Testis (tissue), 3 donors: ENCODE results near the gene TYW1. TPM values are rescaled to one million over a fixed set of nuclear protein-coding genes. Genes with fewer than 3 reads are reported as not detected.
A peak's percentile ranks its signal among the peaks of the same experiment; 100 is the strongest.
"Not testable (repeated sequence)": the region's sequence is repeated elsewhere in the genome, so short reads cannot be mapped to it uniquely, and the experiment has no call there.

Experiments
- DNase-seq: peaks from one replicate; pipeline ENCODE4 v3.0.0-alpha.2; 2019
- H3K27ac ChIP-seq, 2 donors: fragments of 200-600 bp; sonication (generic); one replicate each; pipeline ENCODE4 v1.5.1; 2019
- H3K27me3 ChIP-seq: fragments of 200-600 bp; sonication (generic); one replicate; pipeline ENCODE4 v1.5.1; 2019
- H3K36me3 ChIP-seq: fragments of 200-600 bp; sonication (generic); one replicate; pipeline ENCODE4 v1.5.1; 2017; ENCODE audit warnings: low read depth; ENCODE audit errors: missing control alignments
- H3K4me1 ChIP-seq: fragments of 200-600 bp; sonication (generic); one replicate; pipeline ENCODE4 v1.5.1; 2019
- H3K4me3 ChIP-seq, 2 donors: fragments of 200-600 bp; sonication (generic); one replicate each; pipeline ENCODE4 v1.5.1; 2017 to 2019
- H3K9me3 ChIP-seq: fragments of 200-600 bp; sonication (generic); one replicate; pipeline ENCODE4 v1.5.1; 2017
- POLR2A ChIP-seq: fragments of 450-650 bp; IDR thresholded peaks from one replicate; pipeline ENCODE4 v1.6.1; 2017; ENCODE audit warnings: antibody characterized with exemption, mild to moderate bottlenecking, moderate library complexity
- WGBS, 2 donors: methylation state at CpG; one replicate each; pipeline ENCODE4 v1.1.5; 2018; 5-methylcytosine and 5-hydroxymethylcytosine counted together
- intact Hi-C: fragments of 100-400 bp; cut with DNase I; formaldehyde crosslinking; loops from one replicate; pipeline ENCODE4 v1.15.1; 2023; ENCODE audit warnings: low total_unique reads
- polyA plus RNA-seq: library from polyadenylated mRNA; stranded (reverse); fragments of 350-450 nt; fragmentation: Illumina TruSeq; extraction: RNeasy Lipid Tissue Mini Kit (QIAGEN cat#74804); gene quantifications from one replicate; pipeline ENCODE4 v1.2.3, GENCODE V29; 2014; ENCODE audit warnings: low read depth, low replicate concordance; ENCODE audit not compliant: insufficient read depth
- total RNA-seq, 2 donors: library from RNA; depleted of rRNA; stranded (reverse); fragments of >200 nt; gene quantifications; one replicate each; pipeline ENCODE4 v1.2.3, GENCODE V29; 2016
- TF ChIP-seq, protein P1 (sequence below), 3 experiments: fragments of 450-650 bp in 2 of 3; fragments of 200-600 bp in 1 of 3; sonication (generic) in 1 of 3; IDR thresholded peaks; one replicate each; pipeline ENCODE4 v1.5.1; 2016 to 2019; ENCODE audit warnings: antibody characterized with exemption in 3 of 3, mild to moderate bottlenecking in 2 of 3, moderate library complexity in 1 of 3

The TYW1 gene
- total and polyA plus RNA-seq, 3 donors from 2014 or later: 16.9 to 22.8 (median 21.7) TPM

- no peaks in the 10 kb centered on the region for H3K36me3 ChIP-seq
- H3K4me3 ChIP-seq: no peak overlapping the region
- no peak for DNase-seq
- no peak overlapping the region for H3K27ac ChIP-seq
- 88 to 94% methylated on average over 5 of the region's 5 CpGs for WGBS, 2 donors
- no peaks in the 10 kb centered on the region for H3K27me3 ChIP-seq
- TF ChIP-seq, protein P1, sequence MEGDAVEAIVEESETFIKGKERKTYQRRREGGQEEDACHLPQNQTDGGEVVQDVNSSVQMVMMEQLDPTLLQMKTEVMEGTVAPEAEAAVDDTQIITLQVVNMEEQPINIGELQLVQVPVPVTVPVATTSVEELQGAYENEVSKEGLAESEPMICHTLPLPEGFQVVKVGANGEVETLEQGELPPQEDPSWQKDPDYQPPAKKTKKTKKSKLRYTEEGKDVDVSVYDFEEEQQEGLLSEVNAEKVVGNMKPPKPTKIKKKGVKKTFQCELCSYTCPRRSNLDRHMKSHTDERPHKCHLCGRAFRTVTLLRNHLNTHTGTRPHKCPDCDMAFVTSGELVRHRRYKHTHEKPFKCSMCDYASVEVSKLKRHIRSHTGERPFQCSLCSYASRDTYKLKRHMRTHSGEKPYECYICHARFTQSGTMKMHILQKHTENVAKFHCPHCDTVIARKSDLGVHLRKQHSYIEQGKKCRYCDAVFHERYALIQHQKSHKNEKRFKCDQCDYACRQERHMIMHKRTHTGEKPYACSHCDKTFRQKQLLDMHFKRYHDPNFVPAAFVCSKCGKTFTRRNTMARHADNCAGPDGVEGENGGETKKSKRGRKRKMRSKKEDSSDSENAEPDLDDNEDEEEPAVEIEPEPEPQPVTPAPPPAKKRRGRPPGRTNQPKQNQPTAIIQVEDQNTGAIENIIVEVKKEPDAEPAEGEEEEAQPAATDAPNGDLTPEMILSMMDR (IDR thresholded peaks at IDR 0.05): no peak
- TF ChIP-seq POLR2A: no peak
- H3K9me3 ChIP-seq: no peaks in the 10 kb centered on the region
- intact Hi-C loops: no loop called here
- no peaks in the 10 kb centered on the region for H3K4me1 ChIP-seq
Measured at GRCh38 chr7:66961096-66961495, 35.5 kb upstream of the TYW1 start.

GRCh38 chr7:66964411-66964810 lies 32.2 kb upstream of the TYW1 start:
- DNase-seq: peak; percentile 28
- Histone ChIP-seq H3K36me3 (no peaks in the 10 kb centered on the region), H3K27me3 (no peaks in the 10 kb centered on the region), H3K4me3 (no peak overlapping the region), H3K4me1 (no peaks in the 10 kb centered on the region), H3K9me3 (no peaks in the 10 kb centered on the region), H3K27ac (no peak overlapping the region)
- no peak for TF ChIP-seq POLR2A
- TF ChIP-seq, protein P1 (IDR thresholded peaks at IDR 0.05): no peak
- intact Hi-C loops: no loop called here
- 24 to 31% methylated on average over 4 of the region's 4 CpGs for WGBS, 2 donors

DNA sequence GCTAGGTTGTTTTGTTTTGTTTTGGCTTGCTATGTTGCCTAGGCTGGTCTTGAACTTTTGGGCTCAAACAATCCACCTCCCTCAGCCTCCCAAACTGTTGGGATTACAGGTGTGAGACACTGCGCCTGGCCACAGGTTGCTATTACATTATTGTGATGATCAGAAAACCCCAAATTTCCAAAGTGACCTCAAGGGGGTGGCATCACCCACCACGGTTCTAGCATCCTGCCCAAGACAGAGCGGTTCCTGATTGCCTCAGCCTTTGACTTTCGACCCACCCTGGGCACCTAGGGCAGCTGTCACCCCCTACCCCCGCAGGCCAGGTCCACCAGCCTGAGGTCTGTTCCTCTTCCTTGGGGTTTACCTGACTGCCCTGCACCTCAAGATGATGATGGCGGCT lies 29.6 kb upstream of the TYW1 start:
- intact Hi-C loops: no loop called here
- no peak for DNase-seq
- no peak overlapping the region for H3K27ac ChIP-seq
- WGBS, 2 donors: 82 to 90% methylated on average over 4 to 6 of the region's 6 CpGs
- no peaks in the 10 kb centered on the region for H3K9me3 ChIP-seq
- H3K36me3 ChIP-seq: no peaks in the 10 kb centered on the region
- no peaks in the 10 kb centered on the region for H3K4me1 ChIP-seq
- no peaks in the 10 kb centered on the region for H3K27me3 ChIP-seq
- TF ChIP-seq, protein P1 (IDR thresholded peaks at IDR 0.05): no peak
- TF ChIP-seq POLR2A: no peak
- no peak overlapping the region for H3K4me3 ChIP-seq

DNA sequence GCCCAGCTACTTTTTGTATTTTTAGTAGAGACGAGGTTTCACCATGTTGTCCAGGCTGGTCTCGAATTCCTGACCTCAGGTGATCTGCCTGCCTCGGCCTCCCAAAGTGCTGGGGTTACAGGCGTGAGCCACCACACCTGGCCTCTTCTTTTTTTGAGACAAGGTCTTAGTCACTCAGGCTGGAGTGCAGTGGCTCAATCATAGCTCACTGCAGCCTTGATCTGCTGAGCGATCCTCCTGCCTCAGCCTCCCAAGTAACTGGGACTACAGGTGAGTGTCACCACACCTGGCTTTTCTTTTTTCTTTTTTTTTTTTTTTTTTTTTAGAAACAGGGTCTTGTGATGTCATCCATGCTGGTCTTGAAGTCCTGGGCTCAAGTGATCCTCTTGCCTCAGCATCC lies 27.6 kb upstream of the TYW1 start:
- H3K27me3 ChIP-seq, H3K4me3 ChIP-seq, H3K9me3 ChIP-seq, H3K4me1 ChIP-seq, DNase-seq, H3K27ac ChIP-seq, intact Hi-C loops, H3K36me3 ChIP-seq: not testable (repeated sequence)
- WGBS, 2 donors: 88 to 98% methylated on average over 5 of the region's 5 CpGs

DNA sequence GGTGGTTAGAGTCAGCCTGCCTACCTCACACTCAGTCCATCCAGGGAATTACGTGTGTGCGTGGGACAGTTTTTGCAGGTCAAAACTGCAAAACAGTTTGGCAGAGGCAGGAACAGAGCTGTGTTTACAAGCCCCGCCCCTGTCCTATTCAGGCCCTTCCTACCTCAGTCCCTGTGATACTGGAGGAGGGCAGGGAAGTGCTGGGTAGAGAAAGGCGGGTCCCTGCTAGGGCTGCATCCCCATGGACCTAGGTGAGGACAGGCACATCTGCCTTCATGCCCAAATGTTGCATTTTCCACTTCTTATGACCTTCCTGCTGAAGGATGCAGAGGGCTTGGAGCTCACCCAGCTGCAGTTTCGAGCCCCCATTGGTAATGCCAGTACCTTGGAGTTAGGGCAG lies 26.3 kb upstream of the TYW1 start:
- no peak for DNase-seq
- no peak overlapping the region for H3K4me3 ChIP-seq
- WGBS, 2 donors: 85 to 87% methylated on average over 5 of the region's 5 CpGs
- no peaks in the 10 kb centered on the region for H3K9me3 ChIP-seq
- H3K27ac ChIP-seq: no peak overlapping the region
- H3K36me3 ChIP-seq: no peaks in the 10 kb centered on the region
- TF ChIP-seq, protein P1 (IDR thresholded peaks at IDR 0.05): no peak
- TF ChIP-seq POLR2A: no peak
- no peaks in the 10 kb centered on the region for H3K4me1 ChIP-seq
- intact Hi-C loops: no loop called here
- no peaks in the 10 kb centered on the region for H3K27me3 ChIP-seq
